ENCODE data around the gene TTC9C. TPM values are rescaled to one million over a fixed set of nuclear protein-coding genes. Genes with fewer than 3 reads are reported as not detected.
A peak's percentile ranks its signal among the peaks of the same experiment; 100 is the strongest.

TTC9C gene
- total RNA-seq, 1 experiment from 2014 or later, result 66.8 TPM

GRCh38 chr11:62712861-62713260 lies 15.4 kb upstream of the TTC9C start:
- H3K27ac ChIP-seq (ENCODE audit: low read depth, low read length, poor library complexity, severe bottlenecking), result peak overlapping the region; percentile 33
- no peak overlapping the region for H3K4me3 ChIP-seq (ENCODE audit: low read depth, low read length, poor library complexity, severe bottlenecking)
- peaks cover 74% of the 10 kb centered on the region for H3K36me3 ChIP-seq (ENCODE audit: insufficient read depth, low read length, poor library complexity, severe bottlenecking)
- H3K27me3 ChIP-seq (replicated peaks; ENCODE audit: insufficient read depth, low read depth, low read length, poor library complexity), result no peaks in the 10 kb centered on the region
- H3K9me3 ChIP-seq (ENCODE audit: low read depth, low read length, poor library complexity, severe bottlenecking), result no peaks in the 10 kb centered on the region
- intact Hi-C loops (cut with micrococcal nuclease; ENCODE audit: unreplicated experiment), result no loop called here
- ChIA-PET POLR2A (ENCODE audit: low non-redundant PET) (no interaction called here), CTCF (no interaction called here)
- TF ChIP-seq CTCF (conservative IDR thresholded peaks at IDR 0.05; ENCODE audit: low read depth, low read length), result no peak
- TSS peak; percentile 56 for BruUV-seq (replicated peaks)
- H3K4me1 ChIP-seq (ENCODE audit: insufficient read depth, low read length, poor library complexity, severe bottlenecking), result peaks cover 18% of the 10 kb centered on the region
- DNase-seq (ENCODE audit: low spot score), result no peak

DNA sequence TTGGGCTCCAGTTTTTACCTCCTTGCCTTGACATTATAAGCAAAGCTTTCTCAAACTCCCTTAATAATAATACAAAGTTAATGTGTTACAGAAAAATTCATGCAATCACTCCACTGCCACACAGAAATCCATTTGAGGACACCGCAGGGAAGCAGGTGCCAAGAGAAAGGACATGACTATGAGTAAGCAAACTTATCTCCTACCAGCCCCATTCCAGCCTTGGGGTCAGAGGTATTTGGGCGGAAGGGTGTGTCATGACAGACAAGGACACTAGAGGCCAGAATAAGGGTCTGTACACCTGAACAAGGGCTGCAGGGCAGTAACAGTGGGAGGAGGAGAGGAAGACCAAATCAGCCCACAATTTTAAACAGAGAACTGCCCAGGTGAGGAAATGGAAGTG lies 14.9 kb upstream of the TTC9C start:
- Histone ChIP-seq H3K4me3 (ENCODE audit: low read depth, low read length, poor library complexity, severe bottlenecking) (no peak overlapping the region), H3K27me3 (replicated peaks; ENCODE audit: insufficient read depth, low read depth, low read length, poor library complexity) (no peaks in the 10 kb centered on the region), H3K27ac (ENCODE audit: low read depth, low read length, poor library complexity, severe bottlenecking) (peak overlapping the region; percentile 33), H3K36me3 (ENCODE audit: insufficient read depth, low read length, poor library complexity, severe bottlenecking) (peaks cover 79% of the 10 kb centered on the region), H3K4me1 (ENCODE audit: insufficient read depth, low read length, poor library complexity, severe bottlenecking) (peaks cover 17% of the 10 kb centered on the region), H3K9me3 (ENCODE audit: low read depth, low read length, poor library complexity, severe bottlenecking) (no peaks in the 10 kb centered on the region)
- ChIA-PET POLR2A (ENCODE audit: low non-redundant PET) (no interaction called here), CTCF (no interaction called here)
- BruUV-seq (replicated peaks), result no TSS peak
- no peak for DNase-seq (ENCODE audit: low spot score)
- TF ChIP-seq EZH2 (IDR thresholded peaks at IDR 0.05; ENCODE audit: borderline replicate concordance, low read depth, low read length, poor library complexity, severe bottlenecking) (no peak), CTCF (conservative IDR thresholded peaks at IDR 0.05; ENCODE audit: low read depth, low read length) (no peak)
- intact Hi-C loops (cut with micrococcal nuclease; ENCODE audit: unreplicated experiment), result no loop called here

GRCh38 chr11:62715150-62716130 lies 12.8 kb upstream of the TTC9C start:
- peaks cover 4% of the 10 kb centered on the region for H3K4me1 ChIP-seq (ENCODE audit: insufficient read depth, low read length, poor library complexity, severe bottlenecking)
- intact Hi-C loops (cut with micrococcal nuclease; ENCODE audit: unreplicated experiment), result no loop called here
- BruUV-seq (replicated peaks), result no TSS peak

More at GRCh38 chr11:62715150-62716130, 12.8 kb upstream of the TTC9C start:
- Histone ChIP-seq H3K36me3 (ENCODE audit: insufficient read depth, low read length, poor library complexity, severe bottlenecking) (peaks cover 95% of the 10 kb centered on the region), H3K4me3 (ENCODE audit: low read depth, low read length, poor library complexity, severe bottlenecking) (no peak overlapping the region), H3K27me3 (replicated peaks; ENCODE audit: insufficient read depth, low read depth, low read length, poor library complexity) (no peaks in the 10 kb centered on the region), H3K9me3 (ENCODE audit: low read depth, low read length, poor library complexity, severe bottlenecking) (no peaks in the 10 kb centered on the region), H3K27ac (ENCODE audit: low read depth, low read length, poor library complexity, severe bottlenecking) (peak overlapping the region; percentile 2)
- ChIA-PET POLR2A (ENCODE audit: low non-redundant PET) (no interaction called here), CTCF (no interaction called here)
- TF ChIP-seq EZH2 (IDR thresholded peaks at IDR 0.05; ENCODE audit: borderline replicate concordance, low read depth, low read length, poor library complexity, severe bottlenecking), result no peak
- DNase-seq (ENCODE audit: low spot score), result no peak

Measured in A673 (cell line).